Measurements from ENCODE around the gene ACTN1. TPM values are rescaled to one million over a fixed set of nuclear protein-coding genes. Genes with fewer than 3 reads are reported as not detected.

ACTN1 gene
- total RNA-seq, 1 donor from 2014 or later, result 209 TPM

- Histone ChIP-seq H3K27me3 (no peaks in the 10 kb centered on the region), H3K4me1 (peaks cover 96% of the 10 kb centered on the region), H3K27ac (peak overlapping the region; percentile 69), H3K4me3 (no peak overlapping the region), H3K36me3 (no peaks in the 10 kb centered on the region), H3K9me3 (no peaks in the 10 kb centered on the region)
- DNase-seq (ENCODE audit: extremely low spot score in 2 of 2), result no peak
- no peak for TF ChIP-seq POLR2A (IDR thresholded peaks at IDR 0.05)
- TF ChIP-seq POLR2AphosphoS5 (IDR thresholded peaks at IDR 0.05; ENCODE audit: insufficient read depth in 1 of 2, low read depth in 1 of 2), result peak; percentile 44 to 55
- no peak for TF ChIP-seq CTCF (IDR thresholded peaks at IDR 0.05)
- intact Hi-C loops (cut with DNase I), result no loop called here
These were observed 31.3 kb downstream of the ACTN1 start for GRCh38 chr14:68947802-68948201.

- H3K27me3 ChIP-seq, result no peaks in the 10 kb centered on the region
- TF ChIP-seq POLR2A (IDR thresholded peaks at IDR 0.05) (no peak), POLR2AphosphoS5 (IDR thresholded peaks at IDR 0.05; ENCODE audit: insufficient read depth in 1 of 2, low read depth in 1 of 2) (no peak), CTCF (IDR thresholded peaks at IDR 0.05) (no peak)
- no peak overlapping the region for H3K4me3 ChIP-seq
- intact Hi-C loops (cut with DNase I), result no loop called here
- DNase-seq (ENCODE audit: extremely low spot score in 2 of 2), result no peak
- H3K4me1 ChIP-seq, result peaks cover 97% of the 10 kb centered on the region
- peak overlapping the region; percentile 43 for H3K27ac ChIP-seq
- H3K9me3 ChIP-seq, result no peaks in the 10 kb centered on the region
- no peaks in the 10 kb centered on the region for H3K36me3 ChIP-seq
These were observed 32.6 kb downstream of the ACTN1 start for GRCh38 chr14:68946489-68946822.

GRCh38 chr14:68945585-68946488 lies 33.3 kb downstream of the ACTN1 start:
- no peaks in the 10 kb centered on the region for H3K9me3 ChIP-seq
- TF ChIP-seq CTCF (IDR thresholded peaks at IDR 0.05), result no peak
- TF ChIP-seq POLR2A (IDR thresholded peaks at IDR 0.05), result no peak
- TF ChIP-seq POLR2AphosphoS5 (IDR thresholded peaks at IDR 0.05; ENCODE audit: insufficient read depth in 1 of 2, low read depth in 1 of 2), result no peak
- H3K27ac ChIP-seq, result peak overlapping the region; percentile 43
- no peaks in the 10 kb centered on the region for H3K27me3 ChIP-seq
- no peak overlapping the region for H3K4me3 ChIP-seq
- H3K36me3 ChIP-seq, result no peaks in the 10 kb centered on the region
- intact Hi-C loops (cut with DNase I), result no loop called here
- DNase-seq (ENCODE audit: extremely low spot score in 2 of 2), result no peak
- peaks cover 97% of the 10 kb centered on the region for H3K4me1 ChIP-seq

GRCh38 chr14:68945190-68945584 lies 33.9 kb downstream of the ACTN1 start:
- TF ChIP-seq CTCF (IDR thresholded peaks at IDR 0.05) (no peak), POLR2A (IDR thresholded peaks at IDR 0.05) (no peak), POLR2AphosphoS5 (IDR thresholded peaks at IDR 0.05; ENCODE audit: insufficient read depth in 1 of 2, low read depth in 1 of 2) (no peak)
- Histone ChIP-seq H3K36me3 (no peaks in the 10 kb centered on the region), H3K27ac (peak overlapping the region; percentile 43), H3K4me1 (peaks cover 97% of the 10 kb centered on the region), H3K27me3 (no peaks in the 10 kb centered on the region), H3K9me3 (no peaks in the 10 kb centered on the region), H3K4me3 (no peak overlapping the region)
- no peak for DNase-seq (ENCODE audit: extremely low spot score in 2 of 2)
- intact Hi-C loops (cut with DNase I), result no loop called here

- Histone ChIP-seq H3K27ac (peak overlapping the region; percentile 44), H3K27me3 (no peaks in the 10 kb centered on the region), H3K4me3 (no peak overlapping the region), H3K4me1 (peaks cover 97% of the 10 kb centered on the region), H3K9me3 (no peaks in the 10 kb centered on the region), H3K36me3 (no peaks in the 10 kb centered on the region)
- DNase-seq (ENCODE audit: extremely low spot score in 2 of 2), result no peak
- TF ChIP-seq POLR2A (IDR thresholded peaks at IDR 0.05) (no peak), CTCF (IDR thresholded peaks at IDR 0.05) (no peak)
- intact Hi-C loops (cut with DNase I), result no loop called here
These were observed 34.9 kb downstream of the ACTN1 start for GRCh38 chr14:68944162-68944561.
